HS-5 (cell line): ENCODE data around the gene NAT14.
"Not testable (repeated sequence)": the region's sequence is repeated elsewhere in the genome, so short reads cannot be mapped to it uniquely, and the experiment has no call there.

Experiments used
- DNase-seq: peaks from one replicate; pipeline ENCODE4 v3.0.0-alpha.2; 2012; ENCODE audit warnings: low read depth

NAT14 gene

DNA sequence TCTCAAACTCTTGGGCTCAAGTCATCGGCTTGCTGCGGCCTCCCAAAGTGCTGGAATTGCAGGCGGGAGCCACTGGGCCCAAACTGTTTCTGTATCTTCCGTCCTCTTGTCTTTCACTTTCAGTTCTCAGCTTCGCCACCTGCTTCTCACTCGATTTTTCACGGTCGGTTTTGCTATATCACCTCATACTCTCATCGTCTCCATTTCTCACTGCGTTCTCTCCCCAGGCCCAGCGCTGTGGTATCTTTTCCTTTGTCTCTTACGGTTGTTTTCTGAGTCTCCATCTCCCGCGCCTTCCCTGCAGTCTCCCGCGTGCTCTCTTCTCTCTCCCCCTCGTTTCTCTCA is 18.1 kb downstream of the NAT14 start:
- no peak for DNase-seq

DNA sequence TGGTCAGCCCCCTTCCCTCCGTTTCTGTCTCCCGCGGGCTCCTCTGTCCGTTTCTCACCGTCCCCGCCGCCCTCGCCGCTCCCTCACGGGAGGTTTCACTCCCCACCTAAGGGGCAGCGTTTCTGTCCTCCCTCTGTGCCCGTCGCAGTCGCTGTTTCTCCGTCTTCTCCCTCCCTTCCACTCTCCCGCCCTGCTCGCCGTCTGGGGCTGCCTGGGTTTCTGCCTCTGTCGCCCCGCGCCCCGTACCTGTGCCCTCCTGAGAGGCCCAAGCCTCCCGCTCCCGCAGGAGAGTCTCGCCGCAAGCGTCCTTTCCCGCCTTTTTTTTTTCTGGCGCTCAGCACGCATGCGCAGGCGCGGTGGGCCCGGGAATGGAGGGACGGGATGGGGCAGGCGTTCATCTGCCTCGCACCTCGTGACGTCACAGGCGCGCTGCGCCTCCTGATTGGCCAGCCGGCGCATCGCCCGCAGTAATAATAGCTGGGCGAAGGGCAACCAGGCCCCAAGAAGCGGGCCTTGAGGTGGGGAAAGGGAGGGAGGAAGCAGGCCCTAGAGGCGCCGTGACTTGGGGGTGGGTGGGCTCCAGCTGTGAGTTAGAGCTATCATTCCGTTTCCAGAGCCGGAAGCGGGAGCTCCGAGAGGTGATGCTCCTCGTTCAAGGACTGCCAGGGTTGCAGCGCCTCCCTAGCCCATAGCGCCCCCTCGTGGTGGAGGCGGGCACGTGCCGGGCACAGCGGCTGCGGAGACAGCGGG is 18.7 kb downstream of the NAT14 start:
- peak; percentile 90 for DNase-seq

- DNase-seq: no peak
Observed at GRCh38 chr19:55504252-55504603, 19.2 kb downstream of the NAT14 start.

DNA sequence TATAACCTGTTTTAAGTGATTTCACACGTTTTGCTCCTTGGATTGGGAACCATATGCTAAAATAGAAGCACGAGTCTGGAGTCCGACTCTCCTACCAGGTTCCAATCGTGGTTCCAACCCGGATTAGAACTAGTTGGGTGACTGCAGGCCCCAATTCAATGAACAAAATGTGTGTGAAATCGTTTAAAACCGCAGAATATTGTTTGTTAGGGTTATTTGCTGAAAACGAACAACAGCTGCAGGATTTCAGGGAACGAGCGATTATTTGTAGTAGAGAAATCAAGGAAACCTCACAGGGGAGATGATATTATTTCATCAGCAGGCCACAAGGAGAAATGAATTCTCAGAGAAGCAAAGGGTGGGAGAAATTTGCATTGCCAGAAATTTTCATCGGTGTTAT is 20.0 kb downstream of the NAT14 start:
- no peak for DNase-seq

GRCh38 chr19:55508120-55508519 is 23.1 kb downstream of the NAT14 start:
- no peak for DNase-seq

DNA sequence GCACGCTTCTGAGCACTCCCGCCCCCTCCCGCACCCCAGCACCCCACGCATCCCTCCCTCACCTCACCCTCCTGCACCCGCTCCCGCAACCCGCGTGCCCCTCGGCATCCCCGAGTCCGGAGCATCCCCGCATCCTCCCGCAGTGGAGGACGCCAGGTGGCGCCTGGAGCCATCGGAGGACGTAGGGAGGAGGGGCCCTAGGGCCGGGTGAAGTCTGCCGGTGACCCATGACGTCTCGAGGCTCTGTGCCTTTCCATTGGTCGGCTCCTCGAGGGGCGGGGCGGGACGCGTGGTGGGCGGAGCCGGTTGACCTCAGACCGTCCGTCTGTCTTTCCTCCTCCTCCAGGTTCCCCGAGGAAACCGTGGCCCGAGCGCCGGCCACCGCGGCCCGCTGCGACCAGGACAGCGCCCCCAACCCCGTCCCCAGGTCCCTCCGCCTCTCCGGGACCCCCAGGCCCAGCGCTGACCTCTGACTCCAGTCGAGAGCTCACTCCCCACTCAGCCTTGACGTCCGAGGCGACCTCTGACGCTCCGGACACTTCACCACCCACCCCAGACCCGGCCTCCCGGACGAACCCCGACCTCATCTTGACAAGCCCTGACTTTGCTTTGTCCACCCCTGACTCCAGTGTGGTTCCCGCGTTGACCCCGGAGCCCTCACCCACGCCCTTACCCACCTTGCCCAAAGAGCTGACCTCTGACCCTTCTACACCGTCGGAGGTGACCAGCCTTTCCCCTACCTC is 32.1 kb downstream of the NAT14 start:
- DNase-seq: peak; percentile 68

DNA sequence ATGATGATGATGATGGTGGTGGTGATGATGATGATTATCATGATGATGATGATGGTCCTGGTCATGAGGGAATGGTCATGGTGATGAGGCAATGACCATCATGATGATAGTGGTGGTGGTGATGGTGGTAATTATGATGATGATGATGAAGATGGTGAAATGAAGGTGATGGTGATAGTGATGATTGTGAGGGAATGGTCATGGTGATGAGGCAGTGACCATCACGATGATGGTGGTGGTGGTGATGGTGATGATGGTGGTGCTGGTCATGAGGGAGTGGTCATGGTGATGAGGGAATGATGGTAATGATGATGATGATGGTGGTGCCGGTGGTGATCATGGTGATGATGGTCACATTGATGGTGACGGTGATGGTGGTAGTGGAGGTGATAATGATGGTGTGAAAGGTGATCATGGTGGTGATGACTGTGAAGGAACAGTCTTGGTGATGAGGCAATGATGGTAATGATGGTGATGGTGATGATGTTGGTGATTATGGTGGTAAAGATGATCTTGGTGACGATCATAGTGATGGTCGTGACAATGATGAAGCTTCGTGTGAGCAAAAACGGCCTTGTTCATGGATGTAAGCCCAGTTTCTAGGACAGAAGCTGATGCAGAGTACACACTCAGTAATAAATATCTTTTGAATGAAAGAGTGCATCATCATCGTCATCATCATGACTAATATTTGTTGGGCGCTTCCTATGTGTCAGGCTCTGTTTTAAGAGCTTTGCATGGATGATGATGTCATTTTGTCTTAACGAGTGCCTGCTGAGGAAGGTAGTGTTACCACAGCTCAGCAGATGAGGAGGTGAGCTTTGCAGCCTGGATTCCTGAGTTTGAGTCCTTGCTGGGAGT is 34.7 kb downstream of the NAT14 start:
- peak; percentile 87 for DNase-seq

- no peak for DNase-seq
Observed at GRCh38 chr19:55520691-55521292, 35.8 kb downstream of the NAT14 start.

- no peak for DNase-seq
Observed at GRCh38 chr19:55525289-55526101, 40.5 kb downstream of the NAT14 start.

GRCh38 chr19:55526216-55527196 is 41.5 kb downstream of the NAT14 start:
- DNase-seq: no peak

DNA sequence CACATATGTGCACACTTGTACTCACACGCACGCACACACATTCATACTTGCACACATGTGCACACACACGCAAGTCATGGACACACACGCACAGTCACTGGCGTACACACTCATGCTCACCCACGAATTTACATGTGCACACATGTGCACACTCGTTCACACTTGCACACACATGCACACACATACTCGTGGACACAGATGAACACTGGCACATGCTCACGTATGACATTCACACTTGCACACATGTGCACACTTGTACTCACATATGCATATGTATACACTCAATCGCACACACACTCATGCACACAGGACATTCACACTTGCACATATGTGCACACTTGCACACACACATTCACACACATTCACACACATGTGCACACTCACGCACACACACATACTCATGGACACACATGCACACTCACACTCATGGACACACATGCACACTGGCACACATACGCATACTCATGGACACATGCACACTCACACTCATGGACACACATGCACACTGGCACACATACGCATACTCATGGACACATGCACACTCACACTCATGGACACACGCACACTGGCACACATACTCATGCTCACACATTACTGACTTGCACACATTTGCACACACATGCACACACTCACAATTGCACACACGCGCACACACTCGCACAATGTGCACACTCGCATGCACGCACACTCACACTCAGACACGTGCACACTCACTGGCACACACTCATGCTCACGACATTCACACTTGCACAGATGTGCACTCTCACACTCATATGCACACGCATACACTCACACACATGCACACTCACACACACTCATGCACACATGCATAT is 42.4 kb downstream of the NAT14 start:
- DNase-seq: no peak

DNA sequence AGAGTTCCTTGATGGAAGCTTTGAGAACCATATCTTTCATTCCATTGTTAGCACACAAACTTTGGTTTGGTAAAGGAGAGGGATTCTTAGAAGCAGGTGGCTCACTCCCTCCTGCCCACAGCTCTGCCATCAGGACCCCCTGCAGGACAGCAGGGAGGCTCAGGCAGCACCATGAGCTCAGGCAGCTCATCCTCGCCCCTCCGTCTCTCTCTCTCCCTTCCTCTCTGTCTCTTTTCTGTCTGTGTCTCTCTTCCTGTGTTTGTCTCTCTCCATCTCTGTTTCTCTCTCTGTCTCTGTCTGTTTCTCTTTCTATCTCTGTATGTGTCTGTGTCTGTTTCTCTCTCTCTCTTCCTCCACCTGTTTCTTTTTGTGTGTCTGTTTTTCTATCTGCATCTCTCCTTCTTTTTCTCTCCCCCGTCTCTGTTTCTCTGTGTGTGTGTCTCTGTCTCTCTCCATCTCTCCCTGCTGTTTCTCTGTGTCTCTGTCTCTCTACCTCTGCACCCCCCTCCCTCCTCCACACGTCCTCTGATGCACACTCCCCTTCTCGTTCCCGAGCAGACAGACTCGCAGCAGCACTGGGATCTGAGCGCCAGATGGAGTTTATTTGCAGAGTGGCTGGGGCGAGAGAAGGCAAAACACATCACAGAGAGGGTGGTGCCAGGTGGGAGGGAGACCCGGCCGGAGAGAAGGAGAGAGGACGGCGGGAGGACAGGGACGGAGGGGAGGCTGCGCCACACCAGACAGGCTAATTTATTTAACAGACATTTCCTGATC is 43.2 kb downstream of the NAT14 start:
- no peak for DNase-seq

- DNase-seq: no peak
Observed at GRCh38 chr19:55529636-55530234, 44.7 kb downstream of the NAT14 start.

GRCh38 chr19:55530996-55531395 is 46.0 kb downstream of the NAT14 start:
- no peak for DNase-seq

DNA sequence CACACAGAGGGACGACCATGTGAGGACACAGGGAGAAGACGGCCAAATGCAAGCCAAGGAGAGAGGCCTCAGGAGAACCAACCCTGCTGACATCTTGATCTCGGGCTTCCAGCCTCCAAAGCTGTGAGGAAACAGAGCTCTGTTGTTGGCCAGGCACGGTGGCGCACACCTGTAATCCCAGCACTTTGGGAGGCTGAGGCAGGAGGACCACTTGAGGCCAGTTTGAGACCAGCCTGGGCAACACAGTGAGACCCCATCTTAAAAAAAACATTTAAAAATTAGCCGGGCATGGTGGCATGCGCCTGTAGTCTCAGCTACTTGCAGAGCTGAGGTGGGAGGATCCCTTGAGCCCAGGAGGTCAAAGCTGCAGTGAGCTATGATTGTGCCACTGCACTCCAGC is 49.3 kb downstream of the NAT14 start:
- DNase-seq: not testable (repeated sequence)

- DNase-seq: no peak
Observed at GRCh38 chr19:55535173-55535964, 50.4 kb downstream of the NAT14 start.

DNA sequence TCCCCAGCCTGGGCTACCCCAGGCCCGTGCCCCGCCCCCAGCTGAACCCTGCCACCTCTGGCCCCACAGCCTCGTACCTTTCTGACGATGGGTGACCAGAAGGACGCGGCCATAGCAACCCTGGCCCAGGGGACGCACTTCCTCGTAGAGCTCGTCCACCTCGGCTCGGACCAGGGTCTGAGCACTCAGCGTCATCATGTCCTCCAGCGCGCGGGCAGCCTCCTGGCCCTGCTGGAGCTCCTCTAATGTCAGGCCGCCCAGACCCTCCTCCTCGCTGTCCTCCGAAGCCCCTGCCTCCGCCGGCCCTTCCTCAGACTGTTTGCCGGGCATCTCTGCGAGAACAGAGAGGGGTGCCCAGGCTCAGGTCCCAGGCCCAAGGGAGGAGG is 51.0 kb downstream of the NAT14 start:
- no peak for DNase-seq
